Ectodermal cell (in vitro differentiated cells): Measurements from ENCODE around the gene KIRREL2.

Source experiments
- H3K27ac ChIP-seq: 2 replicates; pipeline ENCODE4 v1.7.0; 2013; ENCODE audit warnings: mild to moderate bottlenecking, low read depth, low read length; ENCODE audit not compliant: insufficient read depth, poor library complexity, severe bottlenecking
- H3K27me3 ChIP-seq: 2 replicates; pipeline ENCODE4 v1.7.0; 2013; ENCODE audit warnings: mild to moderate bottlenecking, low read length; ENCODE audit not compliant: insufficient read depth, control insufficient read depth, poor library complexity, severe bottlenecking
- H3K36me3 ChIP-seq: one replicate; pipeline ENCODE4 v1.7.0; 2013; ENCODE audit warnings: low read length; ENCODE audit not compliant: control insufficient read depth, insufficient read depth
- H3K4me1 ChIP-seq: one replicate; pipeline ENCODE4 v1.7.0; 2013; ENCODE audit warnings: low read length; ENCODE audit not compliant: control insufficient read depth, insufficient read depth
- H3K4me3 ChIP-seq: 2 replicates; pipeline ENCODE4 v1.7.0; 2013; ENCODE audit warnings: low read depth, low read length, control low read depth; ENCODE audit not compliant: insufficient read depth
- H3K9me3 ChIP-seq: 2 replicates; pipeline ENCODE4 v1.7.0; 2013; ENCODE audit warnings: mild to moderate bottlenecking, low read length, moderate library complexity; ENCODE audit not compliant: control insufficient read depth
- WGBS, 2 experiments: methylation state at CpG; one replicate each; pipeline ENCODE4 v1.1.7; 2013; ENCODE audit warnings: missing lambda C conversion rate in 2 of 2; 5-methylcytosine and 5-hydroxymethylcytosine counted together

Gene KIRREL2

GRCh38 chr19:35895911-35896642 is 39.4 kb downstream of the KIRREL2 start:
- no peaks in the 10 kb centered on the region for H3K9me3 ChIP-seq
- H3K4me3 ChIP-seq, result no peak overlapping the region
- peaks cover 4% of the 10 kb centered on the region for H3K36me3 ChIP-seq
- H3K4me1 ChIP-seq, result peaks cover 4% of the 10 kb centered on the region
- peaks cover 10% of the 10 kb centered on the region for H3K27me3 ChIP-seq
- WGBS, 2 experiments, result 96% methylated on average over 21 of the region's 21 CpGs
- H3K27ac ChIP-seq, result no peak overlapping the region

GRCh38 chr19:35896643-35897040 is 39.9 kb downstream of the KIRREL2 start:
- Histone ChIP-seq H3K4me1 (peaks cover 4% of the 10 kb centered on the region), H3K27ac (no peak overlapping the region), H3K9me3 (no peaks in the 10 kb centered on the region), H3K36me3 (peaks cover 4% of the 10 kb centered on the region), H3K4me3 (no peak overlapping the region), H3K27me3 (peaks cover 16% of the 10 kb centered on the region)
- WGBS, 2 experiments, result 93 to 96% methylated on average over 13 of the region's 13 CpGs

GRCh38 chr19:35897706-35898451 is 41.2 kb downstream of the KIRREL2 start:
- no peaks in the 10 kb centered on the region for H3K9me3 ChIP-seq
- peaks cover 4% of the 10 kb centered on the region for H3K4me1 ChIP-seq
- no peak overlapping the region for H3K27ac ChIP-seq
- H3K27me3 ChIP-seq, result peaks cover 28% of the 10 kb centered on the region
- no peak overlapping the region for H3K4me3 ChIP-seq
- 93 to 94% methylated on average over 13 of the region's 13 CpGs for WGBS, 2 experiments
- H3K36me3 ChIP-seq, result peaks cover 4% of the 10 kb centered on the region

GRCh38 chr19:35898499-35898809 is 41.7 kb downstream of the KIRREL2 start:
- H3K9me3 ChIP-seq, result no peaks in the 10 kb centered on the region
- H3K4me3 ChIP-seq, result peak overlapping the region; percentile 87
- H3K4me1 ChIP-seq, result peaks cover 4% of the 10 kb centered on the region
- 35 to 37% methylated on average over 17 of the region's 17 CpGs for WGBS, 2 experiments
- peaks cover 29% of the 10 kb centered on the region for H3K27me3 ChIP-seq
- H3K27ac ChIP-seq, result no peak overlapping the region
- H3K36me3 ChIP-seq, result peaks cover 4% of the 10 kb centered on the region

- WGBS, 2 experiments, result 0% methylated on average over 40 to 42 of the region's 43 CpGs
- Histone ChIP-seq H3K27me3 (peaks cover 29% of the 10 kb centered on the region), H3K27ac (no peak overlapping the region), H3K9me3 (no peaks in the 10 kb centered on the region), H3K4me3 (peak overlapping the region; percentile 87), H3K36me3 (peaks cover 4% of the 10 kb centered on the region), H3K4me1 (peaks cover 4% of the 10 kb centered on the region)
Observed at GRCh38 chr19:35899547-35900214, 43.0 kb downstream of the KIRREL2 start.

GRCh38 chr19:35901055-35901644 is 44.4 kb downstream of the KIRREL2 start:
- Histone ChIP-seq H3K36me3 (peaks cover 4% of the 10 kb centered on the region), H3K9me3 (no peaks in the 10 kb centered on the region), H3K4me1 (peaks cover 4% of the 10 kb centered on the region), H3K27me3 (peaks cover 29% of the 10 kb centered on the region), H3K4me3 (peak overlapping the region; percentile 87), H3K27ac (no peak overlapping the region)
- 78 to 79% methylated on average over 2 of the region's 2 CpGs for whole genome bisulfite sequencing, 2 experiments

GRCh38 chr19:35901854-35902661 is 45.3 kb downstream of the KIRREL2 start, which contains the start of gene HCST:
Gene HCST, plus strand, starts transcription at chr19:35902529. Its CDS starts 65 bp downstream, at chr19:35902594.
- whole genome bisulfite sequencing, 2 experiments, result 61 to 62% methylated on average over 6 of the region's 6 CpGs

GRCh38 chr19:35902870-35903475 is 46.3 kb downstream of the KIRREL2 start:
- H3K4me1 ChIP-seq, result peaks cover 4% of the 10 kb centered on the region
- peak overlapping the region; percentile 29 for H3K4me3 ChIP-seq
- no peaks in the 10 kb centered on the region for H3K36me3 ChIP-seq
- WGBS, 2 experiments, result 83 to 85% methylated on average over 10 of the region's 10 CpGs
- H3K27ac ChIP-seq, result no peak overlapping the region
- no peaks in the 10 kb centered on the region for H3K9me3 ChIP-seq
- peaks cover 29% of the 10 kb centered on the region for H3K27me3 ChIP-seq

More at GRCh38 chr19:35901854-35902661, 45.3 kb downstream of the KIRREL2 start, which contains the start of gene HCST:
- peaks cover 29% of the 10 kb centered on the region for H3K27me3 ChIP-seq
- H3K27ac ChIP-seq, result no peak within 1 kb of the TSS
- peak within 1 kb of the TSS; percentile 29 for H3K4me3 ChIP-seq
- H3K4me1 ChIP-seq, result peaks cover 4% of the 10 kb centered on the region
- no peaks in the 10 kb centered on the region for H3K9me3 ChIP-seq
- peaks cover 4% of the 10 kb centered on the region for H3K36me3 ChIP-seq

- Histone ChIP-seq H3K36me3 (no peaks in the 10 kb centered on the region), H3K4me1 (peaks cover 3% of the 10 kb centered on the region), H3K9me3 (no peaks in the 10 kb centered on the region), H3K27ac (no peak overlapping the region), H3K27me3 (peaks cover 25% of the 10 kb centered on the region), H3K4me3 (peak overlapping the region; percentile 29)
- 2 to 3% methylated on average over 24 of the region's 24 CpGs for WGBS, 2 experiments
Observed at GRCh38 chr19:35903550-35904179, 47.0 kb downstream of the KIRREL2 start.
